ENCODE results near the gene CATSPER3.
A peak's percentile ranks its signal among the peaks of the same experiment; 100 is the strongest.

Gene CATSPER3

GRCh38 chr5:135008556-135008955, 40.8 kb downstream of the CATSPER3 start:
- ATAC-seq (replicated peaks; ENCODE audit: extremely low read depth, poor library complexity, severe bottlenecking): no peak
- no peak for DNase-seq (ENCODE audit: low spot score in 2 of 2)
- Mint-ChIP-seq H3K36me3 (ENCODE audit: insufficient read depth) (no peaks in the 10 kb centered on the region), H3K4me3 (no peak overlapping the region), H3K4me1 (peaks cover 5% of the 10 kb centered on the region), H3K9me3 (no peaks in the 10 kb centered on the region), H3K27me3 (no peaks in the 10 kb centered on the region), H3K27ac (ENCODE audit: low read depth) (no peak overlapping the region)

GRCh38 chr5:135008981-135009735, 41.5 kb downstream of the CATSPER3 start:
- H3K4me3 Mint-ChIP-seq: no peak overlapping the region
- H3K27ac Mint-ChIP-seq (ENCODE audit: low read depth): no peak overlapping the region
- no peak for DNase-seq (ENCODE audit: low spot score in 2 of 2)
- peaks cover 5% of the 10 kb centered on the region for H3K4me1 Mint-ChIP-seq
- no peak for ATAC-seq (replicated peaks; ENCODE audit: extremely low read depth, poor library complexity, severe bottlenecking)
- peaks cover 1% of the 10 kb centered on the region for H3K36me3 Mint-ChIP-seq (ENCODE audit: insufficient read depth)
- no peaks in the 10 kb centered on the region for H3K9me3 Mint-ChIP-seq
- H3K27me3 Mint-ChIP-seq: no peaks in the 10 kb centered on the region

DNA sequence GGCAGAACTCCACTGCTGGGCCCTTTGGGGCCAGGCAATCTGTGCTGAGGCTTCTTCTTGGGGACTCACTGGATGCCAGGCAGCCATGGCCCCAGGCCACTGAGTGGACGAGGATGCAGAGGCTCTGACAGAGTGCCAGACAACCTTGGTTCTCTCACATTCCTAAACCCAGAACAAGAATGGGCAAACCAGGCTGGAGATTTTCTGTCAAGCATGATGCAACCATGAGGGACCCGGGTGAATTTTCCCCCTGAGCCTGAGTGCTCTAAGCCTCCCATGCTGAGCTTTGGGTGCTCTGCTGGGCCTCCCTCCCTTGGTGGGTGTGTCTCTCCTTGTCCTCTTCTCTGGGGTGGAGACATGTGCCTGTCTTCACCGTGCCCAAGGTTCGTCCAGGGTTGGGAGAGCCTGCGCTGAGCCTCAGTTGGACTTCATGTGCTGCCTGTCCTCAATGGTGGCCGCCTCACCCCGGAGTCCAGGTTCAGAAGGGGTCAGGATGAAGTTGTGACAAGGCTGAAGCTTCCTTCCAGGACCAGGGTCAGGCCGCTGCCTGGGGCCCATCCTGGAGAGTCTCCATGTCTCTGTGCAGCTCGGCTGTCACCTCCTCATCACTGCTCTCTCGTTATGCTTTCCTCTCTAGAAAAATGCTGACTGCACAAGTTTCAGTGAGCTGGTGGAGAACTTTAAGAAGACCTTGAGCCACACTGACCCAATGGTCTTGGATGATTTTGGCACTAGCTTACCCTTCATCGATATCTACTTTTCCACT, 42.2 kb downstream of the CATSPER3 start:
- peaks cover 1% of the 10 kb centered on the region for H3K36me3 Mint-ChIP-seq (ENCODE audit: insufficient read depth)

GRCh38 chr5:135010502-135011354, 43.0 kb downstream of the CATSPER3 start:
- no peak overlapping the region for H3K4me3 Mint-ChIP-seq
- no peaks in the 10 kb centered on the region for H3K9me3 Mint-ChIP-seq
- H3K27me3 Mint-ChIP-seq: no peaks in the 10 kb centered on the region
- ATAC-seq (replicated peaks; ENCODE audit: extremely low read depth, poor library complexity, severe bottlenecking): no peak
- H3K36me3 Mint-ChIP-seq (ENCODE audit: insufficient read depth): peaks cover 1% of the 10 kb centered on the region
- peaks cover 5% of the 10 kb centered on the region for H3K4me1 Mint-ChIP-seq
- DNase-seq (ENCODE audit: low spot score in 2 of 2): no peak
- H3K27ac Mint-ChIP-seq (ENCODE audit: low read depth): no peak overlapping the region

More for the DNA sequence above, 42.2 kb downstream of the CATSPER3 start:
- Mint-ChIP-seq H3K27ac (ENCODE audit: low read depth) (no peak overlapping the region), H3K27me3 (no peaks in the 10 kb centered on the region), H3K9me3 (no peaks in the 10 kb centered on the region), H3K4me3 (no peak overlapping the region), H3K4me1 (peaks cover 5% of the 10 kb centered on the region)
- ATAC-seq (replicated peaks; ENCODE audit: extremely low read depth, poor library complexity, severe bottlenecking) (no peak), DNase-seq (ENCODE audit: low spot score in 2 of 2) (no peak)

DNA sequence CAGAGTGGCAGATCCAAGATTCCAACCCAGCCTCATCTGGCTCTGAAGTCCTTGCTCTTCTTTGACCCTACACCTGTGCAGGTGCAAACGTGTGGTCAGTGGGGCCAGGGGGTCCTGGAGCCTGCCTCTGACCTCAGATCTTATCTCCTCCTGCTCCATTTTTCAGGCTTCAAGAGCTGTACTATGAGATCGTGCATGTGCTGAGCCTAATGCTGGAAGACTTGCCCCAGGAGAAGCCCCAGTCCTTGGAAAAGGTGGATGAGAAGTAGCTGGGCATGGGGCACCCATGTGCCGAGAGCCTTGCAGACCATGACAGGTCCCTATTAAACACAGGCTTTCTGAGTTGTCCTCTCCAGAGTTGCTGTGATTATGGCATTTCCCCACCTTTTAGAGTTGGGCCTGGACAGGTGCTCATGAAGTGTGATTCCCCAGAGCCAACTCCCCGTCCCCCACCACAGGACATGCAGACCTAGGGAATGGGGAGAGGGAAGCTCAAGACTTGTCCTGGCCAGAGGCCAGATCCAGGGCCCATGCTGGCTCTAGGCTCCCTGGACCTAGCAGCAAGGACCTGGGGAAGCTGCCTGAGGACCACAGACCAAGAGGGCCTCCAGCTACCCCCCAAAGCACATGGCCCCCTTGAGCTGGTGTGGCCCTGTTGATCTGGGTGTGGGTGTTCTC, 43.8 kb downstream of the CATSPER3 start:
- ATAC-seq (replicated peaks; ENCODE audit: extremely low read depth, poor library complexity, severe bottlenecking) (no peak), DNase-seq (ENCODE audit: low spot score in 2 of 2) (no peak)
- Mint-ChIP-seq H3K4me3 (no peak overlapping the region), H3K27ac (ENCODE audit: low read depth) (no peak overlapping the region), H3K4me1 (peaks cover 5% of the 10 kb centered on the region), H3K36me3 (ENCODE audit: insufficient read depth) (peaks cover 1% of the 10 kb centered on the region), H3K9me3 (no peaks in the 10 kb centered on the region), H3K27me3 (no peaks in the 10 kb centered on the region)

GRCh38 chr5:135012033-135012588, 44.4 kb downstream of the CATSPER3 start:
- H3K36me3 Mint-ChIP-seq (ENCODE audit: insufficient read depth): peaks cover 1% of the 10 kb centered on the region
- no peaks in the 10 kb centered on the region for H3K27me3 Mint-ChIP-seq
- peaks cover 5% of the 10 kb centered on the region for H3K4me1 Mint-ChIP-seq
- no peaks in the 10 kb centered on the region for H3K9me3 Mint-ChIP-seq
- H3K4me3 Mint-ChIP-seq: no peak overlapping the region
- no peak overlapping the region for H3K27ac Mint-ChIP-seq (ENCODE audit: low read depth)
- no peak for ATAC-seq (replicated peaks; ENCODE audit: extremely low read depth, poor library complexity, severe bottlenecking)
- no peak for DNase-seq (ENCODE audit: low spot score in 2 of 2)

DNA sequence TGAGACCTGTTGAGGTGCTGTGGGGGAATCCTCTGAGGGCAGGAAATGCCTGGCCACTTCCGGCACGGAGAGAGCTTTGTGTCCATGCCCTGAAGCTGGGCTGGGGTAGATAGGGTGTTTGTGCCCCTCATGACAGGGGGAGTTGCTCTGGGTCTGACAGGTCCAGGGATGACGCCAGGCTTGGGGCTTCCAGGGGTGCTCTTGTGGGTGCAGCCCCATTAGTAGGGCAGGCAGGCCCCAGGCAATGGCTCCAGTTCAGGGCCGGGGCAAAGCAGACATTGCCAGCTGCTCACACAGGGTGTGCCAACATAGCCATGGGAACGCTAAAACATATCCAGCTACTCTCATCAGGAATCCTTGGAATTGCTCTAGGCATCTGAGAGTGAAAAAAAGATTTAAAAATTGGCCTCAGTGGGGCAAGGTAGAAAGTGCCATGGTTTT, 45.3 kb downstream of the CATSPER3 start:
- peaks cover 5% of the 10 kb centered on the region for H3K4me1 Mint-ChIP-seq
- no peaks in the 10 kb centered on the region for H3K27me3 Mint-ChIP-seq
- ATAC-seq (replicated peaks; ENCODE audit: extremely low read depth, poor library complexity, severe bottlenecking) (no peak), DNase-seq (ENCODE audit: low spot score in 2 of 2) (no peak)
- no peaks in the 10 kb centered on the region for H3K9me3 Mint-ChIP-seq
- H3K27ac Mint-ChIP-seq (ENCODE audit: low read depth): no peak overlapping the region
- peaks cover 1% of the 10 kb centered on the region for H3K36me3 Mint-ChIP-seq (ENCODE audit: insufficient read depth)
- H3K4me3 Mint-ChIP-seq: no peak overlapping the region

DNA sequence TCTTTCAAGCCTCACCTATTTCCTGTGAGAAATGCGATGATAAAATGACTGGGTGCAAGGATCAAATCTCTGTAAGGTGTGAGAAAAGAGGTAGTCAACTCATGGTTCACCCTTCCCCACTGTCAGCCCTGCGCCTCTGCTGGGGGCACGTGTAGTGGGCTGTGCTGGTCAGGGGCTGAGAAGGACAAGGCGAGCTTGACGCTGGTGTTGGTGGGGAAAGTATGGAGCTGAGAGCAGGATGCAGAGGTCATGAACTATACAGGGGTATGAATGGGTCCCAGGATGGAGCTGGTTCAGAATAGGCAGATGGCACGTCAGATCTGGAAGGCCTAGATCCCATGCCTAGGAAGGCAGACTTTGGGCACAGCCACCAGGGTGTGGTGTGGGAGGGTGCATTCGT, 45.7 kb downstream of the CATSPER3 start:
- Mint-ChIP-seq H3K9me3 (no peaks in the 10 kb centered on the region), H3K27me3 (no peaks in the 10 kb centered on the region), H3K27ac (ENCODE audit: low read depth) (no peak overlapping the region), H3K4me1 (peaks cover 5% of the 10 kb centered on the region), H3K36me3 (ENCODE audit: insufficient read depth) (peaks cover 1% of the 10 kb centered on the region), H3K4me3 (no peak overlapping the region)
- no peak for DNase-seq (ENCODE audit: low spot score in 2 of 2)
- ATAC-seq (replicated peaks; ENCODE audit: extremely low read depth, poor library complexity, severe bottlenecking): no peak

DNA sequence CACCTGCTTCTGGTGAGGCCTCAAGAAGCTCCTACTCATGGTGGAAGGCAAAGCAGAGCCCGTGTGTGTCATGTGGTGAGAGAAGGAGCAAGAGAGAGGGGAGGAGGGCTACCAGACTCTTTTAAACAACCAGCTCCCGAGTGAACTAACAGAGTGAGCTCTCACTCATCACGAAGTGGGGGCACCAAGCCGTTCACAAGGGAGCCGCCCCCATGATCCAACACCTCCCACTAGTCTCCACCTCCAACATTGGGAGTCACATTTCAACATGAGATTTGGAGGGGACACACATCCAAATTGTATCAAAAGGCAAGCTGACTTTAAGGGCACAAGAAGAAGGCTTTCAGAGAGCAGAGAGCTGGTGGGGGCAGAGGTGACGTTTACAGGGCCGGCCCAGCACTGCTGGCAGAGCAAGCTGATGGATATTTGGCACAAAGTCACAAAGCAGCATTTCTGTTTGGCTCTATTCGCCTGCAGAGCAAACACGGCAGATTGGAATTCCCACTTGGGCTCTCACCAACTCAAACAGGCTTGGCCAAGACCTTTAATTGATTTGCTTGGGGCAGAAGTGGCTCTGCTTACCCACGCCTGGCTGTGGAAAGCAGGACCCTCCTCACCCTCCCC, 46.4 kb downstream of the CATSPER3 start:
- no peaks in the 10 kb centered on the region for H3K9me3 Mint-ChIP-seq
- peaks cover 1% of the 10 kb centered on the region for H3K36me3 Mint-ChIP-seq (ENCODE audit: insufficient read depth)
- DNase-seq (ENCODE audit: low spot score in 2 of 2) (no peak), ATAC-seq (replicated peaks; ENCODE audit: extremely low read depth, poor library complexity, severe bottlenecking) (no peak)
- no peak overlapping the region for H3K4me3 Mint-ChIP-seq
- H3K4me1 Mint-ChIP-seq: peaks cover 5% of the 10 kb centered on the region
- no peaks in the 10 kb centered on the region for H3K27me3 Mint-ChIP-seq
- no peak overlapping the region for H3K27ac Mint-ChIP-seq (ENCODE audit: low read depth)

GRCh38 chr5:135015942-135016341, 48.2 kb downstream of the CATSPER3 start:
- H3K27ac Mint-ChIP-seq (ENCODE audit: low read depth): no peak overlapping the region
- DNase-seq (ENCODE audit: low spot score in 2 of 2): no peak
- H3K4me1 Mint-ChIP-seq: peaks cover 5% of the 10 kb centered on the region
- H3K27me3 Mint-ChIP-seq: no peaks in the 10 kb centered on the region
- no peak overlapping the region for H3K4me3 Mint-ChIP-seq
- H3K9me3 Mint-ChIP-seq: no peaks in the 10 kb centered on the region
- no peak for ATAC-seq (replicated peaks; ENCODE audit: extremely low read depth, poor library complexity, severe bottlenecking)
- H3K36me3 Mint-ChIP-seq (ENCODE audit: insufficient read depth): peaks cover 1% of the 10 kb centered on the region

DNA sequence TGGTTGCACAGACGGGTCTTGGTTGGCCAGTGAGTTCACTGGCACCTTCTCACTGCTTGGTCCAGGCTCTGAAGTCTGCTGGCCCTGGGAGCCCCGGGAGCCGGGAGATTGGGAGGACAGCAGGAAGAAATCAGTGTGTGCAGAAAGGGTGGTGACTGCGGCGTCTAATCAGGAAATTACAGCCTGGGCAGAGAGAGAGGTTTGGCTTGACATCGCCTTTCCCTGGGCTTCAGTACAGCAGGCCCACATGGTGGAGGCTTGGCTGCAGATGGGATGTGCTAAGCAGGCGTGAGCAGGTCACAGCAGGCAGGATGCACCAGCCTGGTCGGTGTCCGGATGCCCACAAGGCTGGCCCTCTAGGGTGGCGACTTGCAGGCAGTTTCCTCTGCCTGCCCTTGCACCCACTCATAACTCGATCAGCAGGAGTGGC, 49.2 kb downstream of the CATSPER3 start:
- DNase-seq (ENCODE audit: low spot score in 2 of 2): peak in 1 of 2 donors; percentile 3
- Mint-ChIP-seq H3K9me3 (no peaks in the 10 kb centered on the region), H3K4me3 (no peak overlapping the region), H3K27ac (ENCODE audit: low read depth) (no peak overlapping the region), H3K36me3 (ENCODE audit: insufficient read depth) (peaks cover 1% of the 10 kb centered on the region), H3K4me1 (peaks cover 5% of the 10 kb centered on the region), H3K27me3 (no peaks in the 10 kb centered on the region)
- no peak for ATAC-seq (replicated peaks; ENCODE audit: extremely low read depth, poor library complexity, severe bottlenecking)
